ENCODE results near the gene UTP4.

UTP4 gene

DNA sequence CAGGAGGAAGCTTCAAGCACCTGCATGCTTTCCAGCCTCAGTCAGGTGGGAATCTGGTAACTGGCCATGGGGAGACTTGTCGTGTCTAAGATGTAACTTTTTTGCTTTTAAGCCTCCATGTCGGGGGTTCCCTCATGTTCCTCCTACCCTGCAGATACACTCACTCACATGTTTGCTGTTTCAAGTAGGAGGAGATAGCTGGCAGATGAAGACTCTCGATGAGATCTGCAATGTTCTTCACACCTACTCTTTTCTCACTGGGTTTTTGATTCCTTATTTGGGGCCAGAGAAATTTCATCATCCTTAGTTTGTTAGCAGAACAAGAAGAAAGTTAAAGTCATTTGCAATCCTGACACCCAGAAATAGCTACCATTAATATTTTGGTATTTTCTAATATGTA lies 24.7 kb downstream of the UTP4 start:
- no peak for ATAC-seq (ENCODE audit: insufficient read depth, low read depth)

GRCh38 chr16:69160192-69160591 lies 27.7 kb downstream of the UTP4 start:
- Histone ChIP-seq H3K27me3 (ENCODE audit: insufficient read depth, low read length, poor library complexity) (no peaks in the 10 kb centered on the region), H3K9me3 (ENCODE audit: insufficient read depth, low read length, severe bottlenecking) (no peaks in the 10 kb centered on the region), H3K27ac (ENCODE audit: low read length) (no peak overlapping the region), H2AFZ (ENCODE audit: low read depth, low read length) (no peak overlapping the region), H3K79me2 (ENCODE audit: insufficient read depth, low read length) (no peaks in the 10 kb centered on the region), H3K4me3 (ENCODE audit: low read depth in 1 of 2, low read length in 2 of 2) (no peak overlapping the region), H3K4me2 (ENCODE audit: insufficient read depth, low read length) (no peak overlapping the region), H3K9ac (ENCODE audit: low read depth, low read length) (no peak overlapping the region), H3K4me1 (ENCODE audit: insufficient read depth, low read length) (no peaks in the 10 kb centered on the region), H4K20me1 (ENCODE audit: insufficient read depth, low read length) (no peaks in the 10 kb centered on the region; the same call in 1 of the 2 replicates), H3K36me3 (ENCODE audit: insufficient read depth, low read length) (peaks cover 84% of the 10 kb centered on the region)
- ATAC-seq (ENCODE audit: insufficient read depth, low read depth) (no peak), DNase-seq (no peak)
- TF ChIP-seq, protein P1, sequence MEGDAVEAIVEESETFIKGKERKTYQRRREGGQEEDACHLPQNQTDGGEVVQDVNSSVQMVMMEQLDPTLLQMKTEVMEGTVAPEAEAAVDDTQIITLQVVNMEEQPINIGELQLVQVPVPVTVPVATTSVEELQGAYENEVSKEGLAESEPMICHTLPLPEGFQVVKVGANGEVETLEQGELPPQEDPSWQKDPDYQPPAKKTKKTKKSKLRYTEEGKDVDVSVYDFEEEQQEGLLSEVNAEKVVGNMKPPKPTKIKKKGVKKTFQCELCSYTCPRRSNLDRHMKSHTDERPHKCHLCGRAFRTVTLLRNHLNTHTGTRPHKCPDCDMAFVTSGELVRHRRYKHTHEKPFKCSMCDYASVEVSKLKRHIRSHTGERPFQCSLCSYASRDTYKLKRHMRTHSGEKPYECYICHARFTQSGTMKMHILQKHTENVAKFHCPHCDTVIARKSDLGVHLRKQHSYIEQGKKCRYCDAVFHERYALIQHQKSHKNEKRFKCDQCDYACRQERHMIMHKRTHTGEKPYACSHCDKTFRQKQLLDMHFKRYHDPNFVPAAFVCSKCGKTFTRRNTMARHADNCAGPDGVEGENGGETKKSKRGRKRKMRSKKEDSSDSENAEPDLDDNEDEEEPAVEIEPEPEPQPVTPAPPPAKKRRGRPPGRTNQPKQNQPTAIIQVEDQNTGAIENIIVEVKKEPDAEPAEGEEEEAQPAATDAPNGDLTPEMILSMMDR (IDR thresholded peaks at IDR 0.05; ENCODE audit: borderline replicate concordance, extremely low read depth, low read length, poor library complexity, severe bottlenecking): no peak
- no peak for TF ChIP-seq EZH2 (IDR thresholded peaks at IDR 0.05; ENCODE audit: borderline replicate concordance, low read depth, low read length, severe bottlenecking)

More for the DNA sequence above, 24.7 kb downstream of the UTP4 start:
- no peak overlapping the region for H3K27ac ChIP-seq (ENCODE audit: low read length)
- no peaks in the 10 kb centered on the region for H3K9me3 ChIP-seq (ENCODE audit: insufficient read depth, low read length, severe bottlenecking)
- peaks cover 87% of the 10 kb centered on the region for H3K36me3 ChIP-seq (ENCODE audit: insufficient read depth, low read length)
- TF ChIP-seq, protein P1 (IDR thresholded peaks at IDR 0.05; ENCODE audit: borderline replicate concordance, extremely low read depth, low read length, poor library complexity, severe bottlenecking): no peak
- no peak for TF ChIP-seq EZH2 (IDR thresholded peaks at IDR 0.05; ENCODE audit: borderline replicate concordance, low read depth, low read length, severe bottlenecking)
- H3K79me2 ChIP-seq (ENCODE audit: insufficient read depth, low read length): no peaks in the 10 kb centered on the region
- no peak overlapping the region for H2AFZ ChIP-seq (ENCODE audit: low read depth, low read length)
- no peaks in the 10 kb centered on the region; the same call in 1 of the 2 replicates for H4K20me1 ChIP-seq (ENCODE audit: insufficient read depth, low read length)
- no peak overlapping the region for H3K4me3 ChIP-seq (ENCODE audit: low read depth in 1 of 2, low read length in 2 of 2)
- DNase-seq: no peak
- H3K4me1 ChIP-seq (ENCODE audit: insufficient read depth, low read length): no peaks in the 10 kb centered on the region
- no peak overlapping the region for H3K9ac ChIP-seq (ENCODE audit: low read depth, low read length)
- H3K4me2 ChIP-seq (ENCODE audit: insufficient read depth, low read length): no peak overlapping the region
- H3K27me3 ChIP-seq (ENCODE audit: insufficient read depth, low read length, poor library complexity): no peaks in the 10 kb centered on the region

GRCh38 chr16:69165584-69165983 lies 33.1 kb downstream of the UTP4 start:
- TF ChIP-seq, protein P1 (IDR thresholded peaks at IDR 0.05; ENCODE audit: borderline replicate concordance, extremely low read depth, low read length, poor library complexity, severe bottlenecking): no peak
- no peak for TF ChIP-seq EZH2 (IDR thresholded peaks at IDR 0.05; ENCODE audit: borderline replicate concordance, low read depth, low read length, severe bottlenecking)
- Histone ChIP-seq H4K20me1 (ENCODE audit: insufficient read depth, low read length) (no peaks in the 10 kb centered on the region), H3K27ac (ENCODE audit: low read length) (no peak overlapping the region), H3K27me3 (ENCODE audit: insufficient read depth, low read length, poor library complexity) (no peaks in the 10 kb centered on the region), H3K9ac (ENCODE audit: low read depth, low read length) (no peak overlapping the region), H3K4me3 (ENCODE audit: low read depth in 1 of 2, low read length in 2 of 2) (no peak overlapping the region), H3K4me2 (ENCODE audit: insufficient read depth, low read length) (no peak overlapping the region), H3K79me2 (ENCODE audit: insufficient read depth, low read length) (no peaks in the 10 kb centered on the region), H3K4me1 (ENCODE audit: insufficient read depth, low read length) (no peaks in the 10 kb centered on the region), H3K36me3 (ENCODE audit: insufficient read depth, low read length) (peaks cover 90% of the 10 kb centered on the region), H3K9me3 (ENCODE audit: insufficient read depth, low read length, severe bottlenecking) (no peaks in the 10 kb centered on the region), H2AFZ (ENCODE audit: low read depth, low read length) (no peak overlapping the region)
- no peak for ATAC-seq (ENCODE audit: insufficient read depth, low read depth)
- no peak for DNase-seq

All from DND-41 (cell line).